Mesendoderm (in vitro differentiated cells): ENCODE data around the gene TMEM45A.

Experiments
- DNase-seq: peaks from one replicate; pipeline ENCODE4 v3.0.0; 2013
- H2AK5ac ChIP-seq: 2 replicates; pipeline ENCODE4 v1.6.1; 2013; ENCODE audit warnings: low read length, inconsistent platforms
- H2BK120ac ChIP-seq: 2 replicates; pipeline ENCODE4 v1.6.1; 2013; ENCODE audit warnings: low read depth, mild to moderate bottlenecking, low read length, moderate library complexity, mixed read lengths
- H2BK15ac ChIP-seq: replicated peaks from 2 replicates; pipeline ENCODE4 v1.6.1; 2013; ENCODE audit warnings: low read depth, mild to moderate bottlenecking, moderate library complexity
- H2BK5ac ChIP-seq: 2 replicates; pipeline ENCODE4 v1.6.1; 2013; ENCODE audit warnings: low read length, inconsistent platforms
- H3K18ac ChIP-seq: 2 replicates; pipeline ENCODE4 v1.6.1; 2013; ENCODE audit warnings: mild to moderate bottlenecking, low read length, mixed read lengths
- H3K23ac ChIP-seq: one replicate; pipeline ENCODE4 v1.6.1; 2013; ENCODE audit warnings: low read length
- H3K27ac ChIP-seq: 2 replicates; pipeline ENCODE4 v1.5.1; 2013; ENCODE audit warnings: low read depth, mild to moderate bottlenecking, inconsistent platforms, low read length, moderate library complexity
- H3K27me3 ChIP-seq: 2 replicates; pipeline ENCODE4 v1.6.1; 2013; ENCODE audit warnings: low read length, control low read depth, mild to moderate bottlenecking, inconsistent platforms; ENCODE audit not compliant: insufficient read depth, poor library complexity
- H3K36me3 ChIP-seq: 2 replicates; pipeline ENCODE4 v1.6.1; 2013; ENCODE audit warnings: low read length, inconsistent platforms; ENCODE audit not compliant: control insufficient read depth, insufficient read depth
- H3K4ac ChIP-seq: one replicate; pipeline ENCODE4 v1.6.1; 2013; ENCODE audit warnings: low read depth, mild to moderate bottlenecking, low read length, moderate library complexity
- H3K4me1 ChIP-seq: 2 replicates; pipeline ENCODE4 v1.6.1; 2013; ENCODE audit warnings: low read depth, low read length, inconsistent platforms; ENCODE audit not compliant: control insufficient read depth
- H3K4me2 ChIP-seq: 2 replicates; pipeline ENCODE4 v1.6.1; 2013; ENCODE audit warnings: low read length
- H3K4me3 ChIP-seq: 2 replicates; pipeline ENCODE4 v1.5.1; 2013; ENCODE audit warnings: mild to moderate bottlenecking, low read length
- H3K56ac ChIP-seq: one replicate; pipeline ENCODE4 v1.6.1; 2013; ENCODE audit warnings: low read length
- H3K79me1 ChIP-seq: 2 replicates; pipeline ENCODE4 v1.6.1; 2013; ENCODE audit warnings: low read length, inconsistent platforms
- H3K79me2 ChIP-seq: 2 replicates; pipeline ENCODE4 v1.6.1; 2013; ENCODE audit warnings: mild to moderate bottlenecking, low read length; ENCODE audit not compliant: control insufficient read depth, insufficient read depth
- H3K9ac ChIP-seq: 2 replicates; pipeline ENCODE4 v1.6.1; 2013; ENCODE audit warnings: low read length, inconsistent platforms
- H4K5ac ChIP-seq: one replicate; pipeline ENCODE4 v1.6.1; 2013; ENCODE audit warnings: low read length
- H4K8ac ChIP-seq: one replicate; pipeline ENCODE4 v1.6.1; 2013; ENCODE audit warnings: low read depth, mild to moderate bottlenecking, control low read depth, low read length, moderate library complexity
- WGBS: extraction: QIAGEN DNeasy Blood & Tissue Kit; methylation state at CpG from one replicate; pipeline ENCODE4 v1.1.7; 2013; ENCODE audit warnings: low lambda C conversion rate, missing lambda C conversion rate; ENCODE audit not compliant: insufficient coverage; ENCODE audit errors: extremely low coverage; 5-methylcytosine and 5-hydroxymethylcytosine counted together

The TMEM45A gene

GRCh38 chr3:100454677-100455076, 37.7 kb upstream of the TMEM45A start:
- H3K4me3 ChIP-seq: no peak overlapping the region
- no peak overlapping the region for H3K23ac ChIP-seq
- no peak overlapping the region for H3K4ac ChIP-seq
- no peak overlapping the region for H3K4me2 ChIP-seq
- H3K79me2 ChIP-seq: no peaks in the 10 kb centered on the region
- no peaks in the 10 kb centered on the region for H3K36me3 ChIP-seq
- H3K18ac ChIP-seq: no peak overlapping the region
- H2BK120ac ChIP-seq: no peak overlapping the region
- H3K79me1 ChIP-seq: no peaks in the 10 kb centered on the region
- H3K27me3 ChIP-seq: no peaks in the 10 kb centered on the region
- no peak overlapping the region for H4K8ac ChIP-seq
- H4K5ac ChIP-seq: no peak overlapping the region
- no peak overlapping the region for H2BK15ac ChIP-seq
- H3K4me1 ChIP-seq: no peaks in the 10 kb centered on the region
- DNase-seq: peak; percentile 55
- no peak overlapping the region for H3K27ac ChIP-seq
- WGBS: no CpG with 5 or more reads among the region's 4 CpGs
- no peak overlapping the region for H2AK5ac ChIP-seq
- H3K9ac ChIP-seq: no peak overlapping the region
- no peak overlapping the region for H3K56ac ChIP-seq
- no peak overlapping the region for H2BK5ac ChIP-seq

- Histone ChIP-seq H4K5ac (no peak overlapping the region), H3K27me3 (no peaks in the 10 kb centered on the region), H3K9ac (no peak overlapping the region), H3K4me3 (no peak overlapping the region), H3K4me2 (no peak overlapping the region), H4K8ac (no peak overlapping the region), H2AK5ac (no peak overlapping the region), H2BK15ac (no peak overlapping the region), H3K79me2 (no peaks in the 10 kb centered on the region), H3K36me3 (no peaks in the 10 kb centered on the region), H2BK120ac (peak overlapping the region; percentile 45), H3K23ac (no peak overlapping the region), H3K56ac (no peak overlapping the region), H3K4ac (no peak overlapping the region), H3K79me1 (no peaks in the 10 kb centered on the region), H3K18ac (no peak overlapping the region), H2BK5ac (no peak overlapping the region), H3K4me1 (no peaks in the 10 kb centered on the region), H3K27ac (no peak overlapping the region)
- no CpG with 5 or more reads among the region's 2 CpGs for WGBS
- DNase-seq: no peak
Measured at GRCh38 chr3:100455841-100456550, 36.4 kb upstream of the TMEM45A start.

- no peaks in the 10 kb centered on the region for H3K79me2 ChIP-seq
Measured at GRCh38 chr3:100456745-100457144, 35.7 kb upstream of the TMEM45A start.

GRCh38 chr3:100457811-100458210, 34.6 kb upstream of the TMEM45A start:
- Histone ChIP-seq H2BK15ac (no peak overlapping the region), H4K8ac (no peak overlapping the region), H3K9ac (no peak overlapping the region), H2BK120ac (no peak overlapping the region), H2BK5ac (no peak overlapping the region), H3K4me1 (no peaks in the 10 kb centered on the region), H2AK5ac (no peak overlapping the region), H3K4me2 (no peak overlapping the region), H4K5ac (no peak overlapping the region), H3K56ac (no peak overlapping the region), H3K27me3 (no peaks in the 10 kb centered on the region), H3K18ac (no peak overlapping the region), H3K36me3 (no peaks in the 10 kb centered on the region), H3K79me2 (no peaks in the 10 kb centered on the region), H3K27ac (no peak overlapping the region), H3K23ac (no peak overlapping the region), H3K4ac (no peak overlapping the region), H3K4me3 (no peak overlapping the region), H3K79me1 (no peaks in the 10 kb centered on the region)
- no peak for DNase-seq
- no CpG with 5 or more reads among the region's 1 CpG for WGBS

More at GRCh38 chr3:100456745-100457144, 35.7 kb upstream of the TMEM45A start:
- no peak overlapping the region for H2BK15ac ChIP-seq
- no peak for DNase-seq
- no peaks in the 10 kb centered on the region for H3K4me1 ChIP-seq
- no peak overlapping the region for H4K8ac ChIP-seq
- H3K36me3 ChIP-seq: no peaks in the 10 kb centered on the region
- no peak overlapping the region for H3K4me3 ChIP-seq
- no peak overlapping the region for H3K18ac ChIP-seq
- H3K9ac ChIP-seq: no peak overlapping the region
- no peaks in the 10 kb centered on the region for H3K79me1 ChIP-seq
- H3K27ac ChIP-seq: no peak overlapping the region
- no peak overlapping the region for H3K4ac ChIP-seq
- H2BK5ac ChIP-seq: no peak overlapping the region
- no peak overlapping the region for H3K56ac ChIP-seq
- H3K23ac ChIP-seq: no peak overlapping the region
- no peak overlapping the region for H3K4me2 ChIP-seq
- no CpG with 5 or more reads among the region's 1 CpG for WGBS
- no peaks in the 10 kb centered on the region for H3K27me3 ChIP-seq
- H2AK5ac ChIP-seq: no peak overlapping the region
- no peak overlapping the region for H4K5ac ChIP-seq
- no peak overlapping the region for H2BK120ac ChIP-seq

GRCh38 chr3:100458814-100459213, 33.6 kb upstream of the TMEM45A start:
- H4K5ac ChIP-seq: no peak overlapping the region
- no peak overlapping the region for H4K8ac ChIP-seq
- no peak overlapping the region for H3K4me3 ChIP-seq
- H3K56ac ChIP-seq: no peak overlapping the region
- H2AK5ac ChIP-seq: no peak overlapping the region
- H3K4me2 ChIP-seq: no peak overlapping the region
- no peaks in the 10 kb centered on the region for H3K4me1 ChIP-seq
- no peak overlapping the region for H3K18ac ChIP-seq
- no peak overlapping the region for H2BK120ac ChIP-seq
- no CpG with 5 or more reads among the region's 1 CpG for WGBS
- no peaks in the 10 kb centered on the region for H3K79me2 ChIP-seq
- no peak overlapping the region for H3K4ac ChIP-seq
- no peaks in the 10 kb centered on the region for H3K36me3 ChIP-seq
- H3K23ac ChIP-seq: no peak overlapping the region
- H3K27ac ChIP-seq: no peak overlapping the region
- no peak overlapping the region for H2BK15ac ChIP-seq
- no peak overlapping the region for H3K9ac ChIP-seq
- no peak for DNase-seq
- H3K79me1 ChIP-seq: no peaks in the 10 kb centered on the region
- H3K27me3 ChIP-seq: no peaks in the 10 kb centered on the region
- no peak overlapping the region for H2BK5ac ChIP-seq

- H4K8ac ChIP-seq: no peak overlapping the region
- WGBS: no CpG with 5 or more reads among the region's 3 CpGs
- H3K79me1 ChIP-seq: no peaks in the 10 kb centered on the region
- H3K9ac ChIP-seq: no peak overlapping the region
- H3K23ac ChIP-seq: no peak overlapping the region
- no peaks in the 10 kb centered on the region for H3K79me2 ChIP-seq
- peak; percentile 72 for DNase-seq
- H3K27ac ChIP-seq: no peak overlapping the region
- no peak overlapping the region for H3K4ac ChIP-seq
- H4K5ac ChIP-seq: no peak overlapping the region
- no peak overlapping the region for H3K4me3 ChIP-seq
- H3K56ac ChIP-seq: no peak overlapping the region
- H3K4me1 ChIP-seq: no peaks in the 10 kb centered on the region
- H2AK5ac ChIP-seq: no peak overlapping the region
- H3K27me3 ChIP-seq: no peaks in the 10 kb centered on the region
- no peaks in the 10 kb centered on the region for H3K36me3 ChIP-seq
- no peak overlapping the region for H3K18ac ChIP-seq
- H2BK5ac ChIP-seq: no peak overlapping the region
- no peak overlapping the region for H2BK120ac ChIP-seq
- H3K4me2 ChIP-seq: no peak overlapping the region
- H2BK15ac ChIP-seq: no peak overlapping the region
Measured at GRCh38 chr3:100463002-100463401, 29.4 kb upstream of the TMEM45A start.
